Neutrophil (primary cell): Measurements from ENCODE around the gene LAMTOR3.

Experiments
- H3K27ac ChIP-seq: fragments of 200-600 bp; sonication (generic); 2 replicates; pipeline ENCODE4 v1.5.1; 2016; ENCODE audit warnings: mild to moderate bottlenecking, moderate library complexity
- H3K27me3 ChIP-seq: fragments of 200-600 bp; sonication (generic); 2 replicates; pipeline ENCODE4 v1.6.0; 2016; ENCODE audit warnings: mild to moderate bottlenecking
- H3K36me3 ChIP-seq: fragments of 200-600 bp; sonication (generic); 2 replicates; pipeline ENCODE4 v1.5.1; 2017
- H3K4me1 ChIP-seq, 2 experiments: fragments of 200-600 bp in 1 of 2; sonication (generic) in 1 of 2; 1 replicate in 1 of 2; 2 replicates in 1 of 2; pipeline versions ENCODE4 v1.5.1 to v1.6.1; 2013 to 2016; ENCODE audit warnings: low read depth in 1 of 2, low read length in 1 of 2, mild to moderate bottlenecking in 1 of 2, moderate library complexity in 1 of 2; ENCODE audit not compliant: control insufficient read depth in 1 of 2, insufficient read depth in 1 of 2
- H3K4me3 ChIP-seq, 2 experiments: fragments of 200-600 bp in 1 of 2; sonication (generic) in 1 of 2; 1 replicate in 1 of 2; 2 replicates in 1 of 2; pipeline ENCODE4 v1.5.1; 2013 to 2016; ENCODE audit warnings: low read depth in 1 of 2, low read length in 1 of 2, mild to moderate bottlenecking in 1 of 2, moderate library complexity in 1 of 2
- H3K9me3 ChIP-seq: fragments of 200-600 bp; sonication (generic); 2 replicates; pipeline ENCODE4 v1.5.1; 2016
- TF ChIP-seq, protein P1 (sequence below): fragments of 200-600 bp; sonication (generic); IDR thresholded peaks from 2 replicates; pipeline ENCODE4 v1.5.1; 2016; ENCODE audit warnings: antibody characterized with exemption

The LAMTOR3 gene

DNA sequence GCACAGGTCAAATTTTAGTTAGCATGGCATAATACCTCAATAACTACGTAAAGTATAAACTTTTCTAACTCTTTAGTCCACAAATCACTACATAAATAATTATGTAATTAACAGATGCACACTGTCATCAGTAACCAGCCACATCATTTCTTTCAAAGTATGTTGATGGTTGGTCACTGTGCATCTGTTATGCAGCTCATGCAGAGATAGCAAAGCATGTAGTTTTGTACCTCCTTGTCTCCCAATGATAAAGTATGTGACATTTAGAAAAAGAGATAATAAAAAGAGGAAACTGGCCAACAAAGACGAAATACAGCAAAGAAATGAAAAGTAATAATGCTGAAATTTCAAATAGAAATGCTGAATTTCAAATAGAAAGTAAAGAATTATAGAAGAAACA is 2.9 kb downstream of the LAMTOR3 start:
- Histone ChIP-seq H3K27me3 (no peaks in the 10 kb centered on the region), H3K4me3 (no peak overlapping the region), H3K9me3 (no peaks in the 10 kb centered on the region), H3K27ac (peak overlapping the region; percentile 7), H3K36me3 (peaks cover 20% of the 10 kb centered on the region), H3K4me1 (peaks cover 26 to 49% of the 10 kb centered on the region in 2 experiments)
- TF ChIP-seq, protein P1, sequence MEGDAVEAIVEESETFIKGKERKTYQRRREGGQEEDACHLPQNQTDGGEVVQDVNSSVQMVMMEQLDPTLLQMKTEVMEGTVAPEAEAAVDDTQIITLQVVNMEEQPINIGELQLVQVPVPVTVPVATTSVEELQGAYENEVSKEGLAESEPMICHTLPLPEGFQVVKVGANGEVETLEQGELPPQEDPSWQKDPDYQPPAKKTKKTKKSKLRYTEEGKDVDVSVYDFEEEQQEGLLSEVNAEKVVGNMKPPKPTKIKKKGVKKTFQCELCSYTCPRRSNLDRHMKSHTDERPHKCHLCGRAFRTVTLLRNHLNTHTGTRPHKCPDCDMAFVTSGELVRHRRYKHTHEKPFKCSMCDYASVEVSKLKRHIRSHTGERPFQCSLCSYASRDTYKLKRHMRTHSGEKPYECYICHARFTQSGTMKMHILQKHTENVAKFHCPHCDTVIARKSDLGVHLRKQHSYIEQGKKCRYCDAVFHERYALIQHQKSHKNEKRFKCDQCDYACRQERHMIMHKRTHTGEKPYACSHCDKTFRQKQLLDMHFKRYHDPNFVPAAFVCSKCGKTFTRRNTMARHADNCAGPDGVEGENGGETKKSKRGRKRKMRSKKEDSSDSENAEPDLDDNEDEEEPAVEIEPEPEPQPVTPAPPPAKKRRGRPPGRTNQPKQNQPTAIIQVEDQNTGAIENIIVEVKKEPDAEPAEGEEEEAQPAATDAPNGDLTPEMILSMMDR = no peak

DNA sequence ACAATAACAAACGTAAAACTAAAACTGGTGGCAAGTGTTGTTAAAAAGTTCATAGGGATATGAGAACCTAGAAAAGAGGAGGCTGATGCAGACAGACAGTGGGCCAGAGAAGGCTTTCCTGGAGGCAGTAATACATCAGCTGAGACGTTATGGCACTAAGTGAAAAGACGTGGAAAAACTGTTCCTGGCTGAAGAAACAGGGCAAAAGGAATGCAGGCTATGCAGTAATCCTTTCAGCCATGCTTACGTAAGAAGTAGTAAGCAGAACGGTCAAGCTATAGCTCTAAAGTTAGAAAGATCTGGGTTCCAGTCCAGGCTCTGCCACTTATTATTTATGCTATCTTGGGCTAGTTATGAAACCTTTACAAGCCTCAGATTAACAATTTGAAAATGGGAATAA is 6.4 kb downstream of the LAMTOR3 start:
- Histone ChIP-seq H3K27me3 (no peaks in the 10 kb centered on the region), H3K27ac (peak overlapping the region; percentile 16), H3K4me1 (peaks cover 5 to 28% of the 10 kb centered on the region in 2 experiments), H3K9me3 (no peaks in the 10 kb centered on the region), H3K36me3 (peaks cover 33% of the 10 kb centered on the region), H3K4me3 (no peak overlapping the region)
- TF ChIP-seq, protein P1 = no peak

DNA sequence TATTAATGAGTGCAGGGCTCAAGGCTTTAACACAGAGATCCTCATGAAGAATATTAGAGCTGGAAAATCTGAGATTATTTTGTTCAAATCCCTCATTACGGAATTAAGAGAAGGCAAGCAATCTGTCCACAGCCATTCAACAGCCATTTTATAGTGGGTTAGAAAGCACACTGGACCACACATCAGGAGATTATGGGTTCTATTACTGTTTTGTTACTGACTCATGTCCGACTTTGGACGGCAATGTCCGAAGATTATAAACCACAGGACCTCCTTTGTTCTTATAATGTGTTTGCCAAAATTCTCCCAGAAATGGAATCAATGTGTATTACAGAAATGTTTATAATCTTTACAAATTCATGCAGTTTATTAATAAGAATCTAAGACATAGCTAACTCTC is 8.1 kb downstream of the LAMTOR3 start:
- H3K9me3 ChIP-seq = no peaks in the 10 kb centered on the region
- H3K36me3 ChIP-seq = peaks cover 46% of the 10 kb centered on the region
- H3K27me3 ChIP-seq = no peaks in the 10 kb centered on the region
- peaks cover 0 to 14% of the 10 kb centered on the region in 2 experiments for H3K4me1 ChIP-seq
- TF ChIP-seq, protein P1 = no peak
- H3K27ac ChIP-seq = no peak overlapping the region
- H3K4me3 ChIP-seq = no peak overlapping the region

DNA sequence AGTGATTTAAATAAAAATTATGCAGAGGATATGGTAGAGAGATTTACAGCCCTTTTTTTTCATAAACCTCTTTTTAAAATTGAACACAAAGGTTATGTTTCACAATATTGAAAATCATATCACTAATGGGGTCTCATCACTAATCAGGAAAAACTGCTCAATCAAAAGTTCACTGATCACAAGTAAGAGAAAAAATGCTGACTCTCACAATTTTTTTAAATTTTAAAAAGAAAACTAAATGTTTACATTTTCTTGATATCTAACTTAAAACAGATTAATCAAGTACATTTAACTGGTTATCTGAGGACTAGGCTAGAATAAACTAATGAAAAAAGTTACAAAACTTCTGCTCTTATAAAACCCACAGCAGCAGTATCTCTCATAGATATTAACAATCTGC is 8.5 kb downstream of the LAMTOR3 start:
- TF ChIP-seq, protein P1 = no peak
- Histone ChIP-seq H3K9me3 (no peaks in the 10 kb centered on the region), H3K4me3 (no peak overlapping the region), H3K27ac (no peak overlapping the region), H3K36me3 (peaks cover 46% of the 10 kb centered on the region), H3K4me1 (peaks cover 0 to 9% of the 10 kb centered on the region in 2 experiments), H3K27me3 (no peaks in the 10 kb centered on the region)

DNA sequence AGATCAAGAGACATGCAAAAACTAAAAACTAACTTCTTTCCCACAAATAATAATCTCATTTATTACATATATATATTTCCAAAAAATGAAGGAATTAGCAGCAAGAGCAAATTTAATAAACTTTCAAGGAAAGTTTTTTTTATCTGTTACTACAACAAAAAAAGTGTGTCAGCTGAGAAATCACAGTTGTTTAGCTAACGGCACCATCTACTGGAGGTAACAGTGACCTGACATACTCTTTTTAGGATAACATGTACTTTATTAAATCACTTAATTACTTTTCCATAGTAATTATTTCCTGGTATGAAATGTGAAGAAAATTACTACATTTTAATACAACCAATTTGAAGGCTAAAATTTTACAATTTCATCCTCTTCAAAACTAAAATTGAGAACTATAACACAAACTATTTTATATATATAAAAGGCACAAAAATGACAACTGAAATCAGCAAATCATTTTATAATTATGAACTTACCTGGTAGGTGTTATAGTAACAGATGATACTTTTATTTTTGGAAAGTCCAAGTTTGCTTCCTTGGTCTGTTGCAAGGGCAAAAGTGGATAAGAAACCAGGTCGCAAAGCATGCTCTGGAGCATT is 9.1 kb downstream of the LAMTOR3 start:
- TF ChIP-seq, protein P1 = peak; percentile 70
- Histone ChIP-seq H3K9me3 (no peaks in the 10 kb centered on the region), H3K36me3 (peaks cover 51% of the 10 kb centered on the region)

More for the DNA sequence above, 9.1 kb downstream of the LAMTOR3 start:
- H3K4me3 ChIP-seq = no peak overlapping the region
- H3K27me3 ChIP-seq = no peaks in the 10 kb centered on the region
- H3K27ac ChIP-seq = no peak overlapping the region
- H3K4me1 ChIP-seq = peaks cover 0 to 9% of the 10 kb centered on the region in 2 experiments
